HepG2 (cell line): ENCODE data around the gene EARS2. TPM values are rescaled to one million over a fixed set of nuclear protein-coding genes. Genes with fewer than 3 reads are reported as not detected.

Experiments used
- CREB1 ChIP-seq, 2 experiments: fragments of 450-650 bp in 1 of 2; IDR thresholded peaks; 2 replicates each; pipeline ENCODE4 v1.6.1; 2016 to 2017; ENCODE audit warnings: control low read depth in 1 of 2, mild to moderate bottlenecking in 1 of 2, missing compliant biosample characterization in 1 of 2, missing genetic modification characterization in 1 of 2
- DBP ChIP-seq: sonication (generic); formaldehyde crosslinking; IDR thresholded peaks from 2 replicates; pipeline ENCODE4 v1.4.0; 2020; ENCODE audit warnings: missing genetic modification reagents; ENCODE audit errors: not compliant biosample characterization
- EP300 ChIP-seq, 3 experiments: sonication (generic) in 1 of 3; formaldehyde crosslinking in 1 of 3; IDR thresholded peaks; 2 replicates each; pipeline versions ENCODE4 v1.5.1 to v1.6.1; 2011 to 2020; ENCODE audit warnings: low read depth in 2 of 3, low read length in 2 of 3, borderline replicate concordance in 1 of 3, improper control_type of control experiment in 1 of 3, mild to moderate bottlenecking in 1 of 3, missing genetic modification reagents in 1 of 3, moderate library complexity in 1 of 3
- ETV5 ChIP-seq: IDR thresholded peaks from 2 replicates; pipeline ENCODE4 v1.6.1; 2018; ENCODE audit warnings: missing biosample characterization, missing genetic modification reagents, inconsistent platforms, borderline replicate concordance
- MLLT10 ChIP-seq: sonication (generic); formaldehyde crosslinking; IDR thresholded peaks from 2 replicates; pipeline ENCODE4 v1.4.0; 2020; ENCODE audit warnings: missing genetic modification reagents
- MYC ChIP-seq: sonication (generic); formaldehyde crosslinking; IDR thresholded peaks from 2 replicates; pipeline ENCODE4 v1.9.0; 2021; ENCODE audit warnings: missing genetic modification reagents, borderline replicate concordance
- NFATC3 ChIP-seq: sonication (generic); formaldehyde crosslinking; IDR thresholded peaks from 2 replicates; pipeline ENCODE4 v1.5.1; 2020; ENCODE audit warnings: mild to moderate bottlenecking, missing genetic modification reagents
- PHF5A ChIP-seq: IDR thresholded peaks from one replicate; pipeline ENCODE4 v1.6.1; 2018; ENCODE audit warnings: low read depth, missing genetic modification reagents; ENCODE audit not compliant: unreplicated experiment
- RARA ChIP-seq: IDR thresholded peaks from 2 replicates; pipeline ENCODE4 v1.6.1; 2016; ENCODE audit warnings: missing genetic modification reagents, missing compliant biosample characterization
- STAT5B ChIP-seq: sonication (generic); formaldehyde crosslinking; IDR thresholded peaks from 2 replicates; pipeline ENCODE4 v1.4.0; 2020; ENCODE audit warnings: missing genetic modification reagents
- SUZ12 ChIP-seq: fragments of 150-350 bp; IDR thresholded peaks from 2 replicates; pipeline ENCODE4 v1.6.1; 2014; ENCODE audit warnings: low read depth, low read length
- polyA plus RNA-seq, 8 experiments: library from polyadenylated mRNA; depleted of rRNA in 3 of 8; stranded (reverse) in 7 of 8; unstranded in 1 of 8; fragments of >200 nt; fragmentation: Illumina TruSeq in 4 of 8; extraction: Trizol in 4 of 8; gene quantifications; 2 replicates each; pipeline versions ENCODE4 v1.2.1 to v1.2.3, GENCODE V29; 2011 to 2016; ENCODE audit warnings: low read depth in 4 of 8, missing spikeins in 1 of 8, mixed read lengths in 1 of 8; ENCODE audit not compliant: insufficient read depth in 1 of 8
- total RNA-seq, 5 experiments: library from RNA; depleted of rRNA; stranded (reverse); fragments of >200 nt; fragmentation: Illumina TruSeq; extraction: Trizol; gene quantifications; 2 replicates each; pipeline ENCODE4 v1.2.3, GENCODE V29; 2016; ENCODE audit warnings: low read depth in 1 of 5
- TF ChIP-seq, protein P1 (sequence below): sonication (generic); formaldehyde crosslinking; IDR thresholded peaks from 2 replicates; pipeline ENCODE4 v1.5.0; 2020; ENCODE audit warnings: missing genetic modification reagents
- TF ChIP-seq, protein P2 (sequence below): sonication (generic); formaldehyde crosslinking; IDR thresholded peaks from 2 replicates; pipeline ENCODE4 v1.4.0; 2020; ENCODE audit warnings: mild to moderate bottlenecking, missing genetic modification reagents

The EARS2 gene
- total and polyA plus RNA-seq, 2 of the 13 experiments (the other 11 are each of a cell fraction or from before 2014, with no cell fraction given), result 49.4 to 80.4 TPM

DNA sequence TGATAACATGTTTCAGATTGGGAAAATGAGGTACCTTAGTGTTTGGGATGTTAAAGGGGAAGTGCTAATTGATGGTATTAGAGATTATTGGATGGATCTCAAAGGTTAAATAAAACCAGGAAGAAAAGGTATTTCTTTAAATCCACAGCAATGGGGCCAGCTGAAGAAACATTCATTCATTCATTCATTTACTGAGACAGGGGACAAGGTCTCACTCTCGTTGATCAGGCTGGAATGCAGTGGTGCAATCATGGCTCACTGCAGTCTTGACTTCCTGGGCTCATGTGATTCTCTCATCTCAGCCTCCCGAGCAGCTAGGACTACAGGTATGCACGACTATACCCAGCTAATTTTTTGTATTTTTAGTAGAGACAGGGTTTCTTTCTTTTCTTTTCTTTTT is 19.8 kb downstream of the EARS2 start (continued):
- TF ChIP-seq, protein P1, sequence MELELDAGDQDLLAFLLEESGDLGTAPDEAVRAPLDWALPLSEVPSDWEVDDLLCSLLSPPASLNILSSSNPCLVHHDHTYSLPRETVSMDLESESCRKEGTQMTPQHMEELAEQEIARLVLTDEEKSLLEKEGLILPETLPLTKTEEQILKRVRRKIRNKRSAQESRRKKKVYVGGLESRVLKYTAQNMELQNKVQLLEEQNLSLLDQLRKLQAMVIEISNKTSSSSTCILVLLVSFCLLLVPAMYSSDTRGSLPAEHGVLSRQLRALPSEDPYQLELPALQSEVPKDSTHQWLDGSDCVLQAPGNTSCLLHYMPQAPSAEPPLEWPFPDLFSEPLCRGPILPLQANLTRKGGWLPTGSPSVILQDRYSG (CRISPR knock-in tag), result no peak
- TF ChIP-seq PHF5A (CRISPR knock-in tag) (no peak), ETV5 (CRISPR knock-in tag) (peak; percentile 36; the same call in 1 of the 2 replicates), RARA (CRISPR knock-in tag) (peak; percentile 63; the same call in 1 of the 2 replicates), DBP (CRISPR knock-in tag) (no peak), NFATC3 (CRISPR knock-in tag) (no peak), MYC (CRISPR knock-in tag) (no peak), STAT5B (CRISPR knock-in tag) (no peak), MLLT10 (CRISPR knock-in tag) (no peak), CREB1 (IDR thresholded peaks at IDR 0.05) (no peak), CREB1 (CRISPR knock-in tag; IDR thresholded peaks at IDR 0.05) (no peak), EP300 (IDR thresholded peaks at IDR 0.05; ENCODE audit: low read depth in 2 of 2, low read length in 2 of 2) (0 out of 4 replicates have a peak, but pooled peaks of 1 of the 2 experiments have one; percentile 16), EP300 (CRISPR knock-in tag; IDR thresholded peaks at IDR 0.05; ENCODE audit: borderline replicate concordance) (peak; percentile 52; the same call in 1 of the 2 replicates), SUZ12 (no peak)
- TF ChIP-seq, protein P2, sequence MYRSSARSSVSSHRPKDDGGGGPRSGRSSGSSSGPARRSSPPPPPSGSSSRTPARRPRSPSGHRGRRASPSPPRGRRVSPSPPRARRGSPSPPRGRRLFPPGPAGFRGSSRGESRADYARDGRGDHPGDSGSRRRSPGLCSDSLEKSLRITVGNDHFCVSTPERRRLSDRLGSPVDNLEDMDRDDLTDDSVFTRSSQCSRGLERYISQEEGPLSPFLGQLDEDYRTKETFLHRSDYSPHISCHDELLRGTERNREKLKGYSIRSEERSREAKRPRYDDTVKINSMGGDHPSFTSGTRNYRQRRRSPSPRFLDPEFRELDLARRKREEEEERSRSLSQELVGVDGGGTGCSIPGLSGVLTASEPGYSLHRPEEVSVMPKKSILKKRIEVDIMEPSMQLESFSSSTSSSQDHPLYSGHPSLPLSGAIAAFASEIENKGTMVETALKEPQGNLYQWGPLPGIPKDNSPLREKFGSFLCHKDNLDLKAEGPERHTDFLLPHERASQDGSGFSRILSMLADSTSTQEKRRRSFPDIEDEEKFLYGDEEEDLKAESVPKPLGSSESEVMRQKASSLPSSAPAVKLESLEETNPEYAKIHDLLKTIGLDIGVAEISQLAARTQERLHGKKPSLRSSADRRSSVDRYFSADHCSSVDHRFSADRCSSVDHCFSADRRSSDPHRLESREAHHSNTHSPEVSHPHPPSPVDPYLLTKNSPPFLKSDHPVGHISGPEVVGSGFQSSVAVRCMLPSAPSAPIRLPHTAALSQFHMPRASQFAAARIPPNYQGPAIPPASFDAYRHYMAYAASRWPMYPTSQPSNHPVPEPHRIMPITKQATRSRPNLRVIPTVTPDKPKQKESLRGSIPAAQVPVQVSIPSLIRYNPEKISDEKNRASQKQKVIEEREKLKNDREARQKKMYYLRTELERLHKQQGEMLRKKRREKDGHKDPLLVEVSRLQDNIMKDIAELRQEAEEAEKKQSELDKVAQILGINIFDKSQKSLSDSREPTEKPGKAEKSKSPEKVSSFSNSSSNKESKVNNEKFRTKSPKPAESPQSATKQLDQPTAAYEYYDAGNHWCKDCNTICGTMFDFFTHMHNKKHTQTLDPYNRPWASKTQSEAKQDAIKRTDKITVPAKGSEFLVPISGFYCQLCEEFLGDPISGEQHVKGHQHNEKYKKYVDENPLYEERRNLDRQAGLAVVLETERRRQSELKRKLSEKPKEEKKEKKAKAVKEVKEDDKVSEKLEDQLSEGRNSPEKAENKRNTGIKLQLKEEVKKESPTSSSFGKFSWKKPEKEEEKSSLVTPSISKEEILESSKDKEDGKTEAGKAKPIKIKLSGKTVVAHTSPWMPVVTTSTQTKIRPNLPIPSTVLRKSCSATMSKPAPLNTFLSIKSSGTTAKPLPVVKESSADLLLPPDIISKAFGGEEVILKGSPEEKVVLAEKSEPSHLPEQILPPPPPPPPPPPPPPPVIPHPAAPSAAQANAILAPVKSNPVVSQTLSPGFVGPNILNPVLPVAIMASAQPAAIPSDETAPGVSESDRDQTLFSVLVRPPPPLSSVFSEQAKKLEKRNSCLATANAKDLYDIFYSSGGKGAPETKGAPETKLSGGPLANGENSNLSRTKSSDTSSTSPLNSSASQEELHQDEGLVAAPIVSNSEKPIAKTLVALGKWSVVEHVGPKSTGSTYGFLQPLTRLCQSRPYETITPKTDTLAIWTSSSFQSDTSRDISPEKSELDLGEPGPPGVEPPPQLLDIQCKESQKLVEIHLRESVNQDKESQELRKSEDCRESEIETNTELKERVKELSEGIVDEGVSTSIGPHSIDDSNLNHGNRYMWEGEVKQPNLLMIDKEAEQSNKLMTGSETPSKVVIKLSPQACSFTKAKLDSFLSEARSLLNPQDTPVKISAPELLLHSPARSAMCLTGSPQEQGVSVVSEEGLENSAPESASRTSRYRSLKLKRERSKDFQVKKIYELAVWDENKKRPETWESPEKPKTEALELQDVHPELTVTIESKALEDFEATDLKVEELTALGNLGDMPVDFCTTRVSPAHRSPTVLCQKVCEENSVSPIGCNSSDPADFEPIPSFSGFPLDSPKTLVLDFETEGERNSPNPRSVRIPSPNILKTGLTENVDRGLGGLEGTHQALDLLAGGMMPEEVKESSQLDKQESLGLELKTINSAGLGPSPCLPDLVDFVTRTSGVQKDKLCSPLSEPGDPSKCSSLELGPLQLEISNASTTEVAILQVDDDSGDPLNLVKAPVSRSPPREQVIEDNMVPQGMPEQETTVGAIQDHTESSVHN (CRISPR knock-in tag), result no peak
